OCI-LY7 (cell line): ENCODE results near the gene NMRK2.

Experiments used
- EZH2phosphoT487 ChIP-seq: fragments of 200-600 bp; sonication (generic); IDR thresholded peaks from 2 replicates; pipeline ENCODE4 v1.6.1; 2018; ENCODE audit warnings: low read depth, borderline replicate concordance, mild to moderate bottlenecking, mixed run types, antibody characterized with exemption, low read length, moderate library complexity, mixed read lengths
- TF ChIP-seq, protein P1 (sequence below): fragments of 200-600 bp; sonication (generic); conservative IDR thresholded peaks from 2 replicates; pipeline ENCODE4 v1.5.1; 2014; ENCODE audit warnings: mild to moderate bottlenecking, antibody characterized with exemption, low read length, moderate library complexity, mixed read lengths

DNA sequence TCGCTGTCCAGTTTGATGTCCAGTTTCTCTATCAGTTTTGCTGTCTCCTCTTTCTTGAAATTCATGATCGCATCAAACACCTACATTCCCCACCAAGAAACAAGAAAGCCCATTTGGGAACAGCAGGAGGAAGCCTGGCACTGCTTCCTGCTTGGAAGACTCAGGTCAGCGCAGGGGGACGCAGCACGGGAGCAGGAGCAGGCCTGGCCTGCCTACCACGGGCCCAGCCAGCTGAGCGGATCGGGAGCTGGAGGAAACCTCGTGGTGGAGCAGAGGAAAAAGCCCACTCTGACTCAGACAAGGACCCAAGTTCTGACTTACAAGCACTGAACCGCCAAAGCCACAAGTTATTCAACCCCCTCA is 48.5 kb downstream of the NMRK2 start:
- TF ChIP-seq, protein P1, sequence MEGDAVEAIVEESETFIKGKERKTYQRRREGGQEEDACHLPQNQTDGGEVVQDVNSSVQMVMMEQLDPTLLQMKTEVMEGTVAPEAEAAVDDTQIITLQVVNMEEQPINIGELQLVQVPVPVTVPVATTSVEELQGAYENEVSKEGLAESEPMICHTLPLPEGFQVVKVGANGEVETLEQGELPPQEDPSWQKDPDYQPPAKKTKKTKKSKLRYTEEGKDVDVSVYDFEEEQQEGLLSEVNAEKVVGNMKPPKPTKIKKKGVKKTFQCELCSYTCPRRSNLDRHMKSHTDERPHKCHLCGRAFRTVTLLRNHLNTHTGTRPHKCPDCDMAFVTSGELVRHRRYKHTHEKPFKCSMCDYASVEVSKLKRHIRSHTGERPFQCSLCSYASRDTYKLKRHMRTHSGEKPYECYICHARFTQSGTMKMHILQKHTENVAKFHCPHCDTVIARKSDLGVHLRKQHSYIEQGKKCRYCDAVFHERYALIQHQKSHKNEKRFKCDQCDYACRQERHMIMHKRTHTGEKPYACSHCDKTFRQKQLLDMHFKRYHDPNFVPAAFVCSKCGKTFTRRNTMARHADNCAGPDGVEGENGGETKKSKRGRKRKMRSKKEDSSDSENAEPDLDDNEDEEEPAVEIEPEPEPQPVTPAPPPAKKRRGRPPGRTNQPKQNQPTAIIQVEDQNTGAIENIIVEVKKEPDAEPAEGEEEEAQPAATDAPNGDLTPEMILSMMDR = no peak
- no peak for TF ChIP-seq EZH2phosphoT487
